Spleen (tissue), 7 donors: ENCODE data around the gene NPIPA7.
"Not testable (repeated sequence)": the region's sequence is repeated elsewhere in the genome, so short reads cannot be mapped to it uniquely, and the experiment has no call there.

Experiments used
- CTCF ChIP-seq, 11 experiments: fragments of 200-600 bp in 7 of 11; fragments of 450-650 bp in 4 of 11; sonication (generic) in 4 of 11; IDR thresholded peaks in 8 of 11; conservative IDR thresholded peaks in 3 of 11; 1 replicate in 7 of 11; 2 replicates in 4 of 11; pipeline versions ENCODE4 v1.4.0 to v1.8.0; 2016 to 2021; ENCODE audit warnings: antibody characterized with exemption in 11 of 11, inconsistent platforms in 4 of 11, mild to moderate bottlenecking in 1 of 11
- POLR2A ChIP-seq, 3 donors: fragments of 450-650 bp; IDR thresholded peaks; one replicate each; pipeline ENCODE4 v1.5.1; 2017; ENCODE audit warnings: antibody characterized with exemption in 3 of 3, mild to moderate bottlenecking in 1 of 3
- POLR2AphosphoS5 ChIP-seq, 3 donors: sonication (generic); formaldehyde crosslinking; IDR thresholded peaks; one replicate each; pipeline ENCODE4 v1.5.1; 2017; ENCODE audit warnings: antibody characterized with exemption in 3 of 3
- donor health status: DM: no; HTN: no; CAD: no; lungs with moderate emphysema.
- donor health status: DM: no; HTN: no; CAD: no.
- donor health status: DM: no; HTN: no; CAD: no.

- TF ChIP-seq CTCF (IDR thresholded peaks at IDR 0.05 in 8 of 11, conservative IDR thresholded peaks at IDR 0.05 in 3 of 11); POLR2A (IDR thresholded peaks at IDR 0.05); POLR2AphosphoS5 (IDR thresholded peaks at IDR 0.05): not testable (repeated sequence)
These were observed 12.2 kb upstream of the NPIPA7 start for GRCh38 chr16:16366552-16367284.
